DLD1 (cell line): Measurements from ENCODE around the gene CALU.

Experiments
- in situ Hi-C: cut with HindIII; loops from 2 replicates; pipeline ENCODE4 v1.10.0; 2017; ENCODE audit warnings: low sequenced_read_pairs

The CALU gene

DNA sequence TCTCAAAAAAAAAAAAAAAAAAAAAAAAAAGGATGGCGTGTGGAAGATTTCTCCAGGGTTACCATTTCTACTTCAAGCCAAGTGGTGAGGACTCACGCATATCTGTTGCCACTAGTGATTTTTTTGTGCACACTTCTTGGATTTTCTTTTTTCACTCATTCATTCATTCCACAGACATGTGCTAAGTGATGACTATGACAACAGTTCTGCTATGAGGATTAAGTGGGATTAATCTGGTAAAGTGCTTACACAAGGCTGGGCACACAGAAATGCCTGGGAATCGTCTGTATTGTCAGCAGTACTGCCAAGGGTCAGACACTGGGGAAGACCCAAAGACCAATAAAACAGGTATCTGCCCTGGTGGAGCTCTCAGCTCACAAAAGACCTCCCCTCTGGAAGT, 42.7 kb downstream of the CALU start:
- in situ Hi-C loops, result no loop called here

DNA sequence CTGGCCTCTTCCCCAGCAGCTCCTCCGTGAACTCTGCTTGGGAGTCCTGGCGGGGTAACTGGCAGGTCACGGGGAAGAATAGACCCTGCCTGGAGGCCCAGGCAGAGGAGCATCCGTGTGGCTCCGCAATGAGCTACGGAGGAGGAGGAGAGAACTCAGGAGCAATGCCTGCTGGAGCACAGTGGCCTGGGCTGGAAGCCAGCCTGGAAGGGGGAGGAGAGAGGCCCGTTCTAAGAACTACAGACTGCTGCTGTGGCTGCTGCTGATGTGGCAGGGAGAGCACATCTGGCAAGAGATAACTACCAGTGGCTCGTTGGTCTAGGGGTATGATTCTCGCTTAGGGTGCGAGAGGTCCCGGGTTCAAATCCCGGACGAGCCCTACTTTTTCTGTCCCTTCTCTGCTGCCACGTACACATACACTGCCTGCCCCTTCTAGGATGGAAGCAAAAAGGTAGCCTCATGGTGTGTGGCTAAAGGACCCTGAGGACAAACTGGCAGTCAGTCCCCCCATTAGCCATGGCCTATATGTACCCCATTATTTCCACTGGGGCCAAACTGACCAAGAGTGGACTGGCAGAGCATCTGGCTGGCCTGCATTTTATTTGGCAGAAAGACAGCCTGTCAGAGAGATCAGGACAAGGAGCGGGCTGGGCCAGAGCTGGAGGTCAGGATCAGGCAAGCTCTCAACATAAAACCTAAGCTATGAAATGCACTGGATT, 44.1 kb downstream of the CALU start:
- in situ Hi-C loops, result no loop called here

DNA sequence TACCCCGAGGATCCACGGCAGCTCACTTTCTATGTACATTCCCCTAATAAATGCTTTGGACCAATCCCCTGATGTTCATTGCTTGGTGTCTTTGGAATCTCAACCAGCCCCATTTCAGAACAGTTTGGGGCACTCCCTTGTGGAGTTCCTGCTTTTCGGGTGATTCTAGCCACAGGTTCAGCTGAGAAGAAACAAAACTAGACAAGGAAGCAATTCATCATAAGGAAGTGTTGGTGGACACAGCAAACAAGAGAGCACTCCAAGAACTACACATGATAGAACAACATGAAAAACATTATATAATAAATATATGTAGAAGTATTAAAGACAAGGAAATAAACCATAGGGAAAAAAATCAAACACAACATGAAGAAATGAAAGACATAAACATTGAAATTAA, 46.6 kb downstream of the CALU start:
- in situ Hi-C loops, result no loop called here

DNA sequence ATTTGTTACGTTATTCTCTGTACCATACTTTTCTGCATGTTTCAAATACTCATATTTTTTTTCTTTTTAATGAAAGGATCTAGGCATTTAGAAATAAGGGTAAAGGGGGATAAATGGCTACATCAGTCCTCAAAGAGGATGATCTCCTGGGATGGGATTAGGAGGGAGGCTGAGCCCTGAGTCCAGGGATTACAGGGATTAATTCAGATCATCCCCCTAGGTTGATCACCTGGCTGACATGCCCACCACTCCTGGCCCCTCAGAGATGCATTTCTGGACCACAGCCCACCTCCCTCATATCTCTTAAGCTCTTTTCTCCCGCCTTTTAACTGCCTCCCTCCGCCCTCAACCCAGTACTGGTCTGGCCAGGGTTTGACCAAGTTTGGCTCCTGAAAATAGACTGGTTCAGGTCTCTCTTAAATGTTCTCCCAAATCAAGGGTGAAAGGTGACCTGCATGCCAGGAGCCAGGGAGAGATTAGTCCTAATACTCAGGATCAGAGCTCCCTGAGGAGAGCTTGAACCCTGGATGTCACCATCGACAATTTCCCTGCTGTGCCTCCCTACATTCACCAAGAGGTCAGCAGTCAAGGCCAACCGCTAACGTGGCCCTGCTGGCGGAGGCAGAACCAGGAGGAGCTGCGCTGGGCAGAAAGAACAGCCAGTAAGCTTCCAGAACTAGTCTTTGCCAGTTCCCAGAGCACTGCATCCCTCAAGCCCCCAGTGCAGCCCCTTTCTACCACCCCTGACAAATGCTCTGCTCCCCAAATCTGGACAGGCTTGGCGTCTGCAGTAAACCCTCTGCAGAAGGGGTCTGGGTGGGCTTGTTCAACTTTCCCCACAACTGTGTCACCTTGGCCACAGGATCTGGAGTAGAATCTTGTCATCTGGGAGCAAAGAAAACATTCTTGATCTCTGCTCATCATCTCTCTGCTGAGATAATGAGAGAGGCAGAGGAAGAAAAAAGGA, 49.6 kb downstream of the CALU start:
- in situ Hi-C loops, result no loop called here

DNA sequence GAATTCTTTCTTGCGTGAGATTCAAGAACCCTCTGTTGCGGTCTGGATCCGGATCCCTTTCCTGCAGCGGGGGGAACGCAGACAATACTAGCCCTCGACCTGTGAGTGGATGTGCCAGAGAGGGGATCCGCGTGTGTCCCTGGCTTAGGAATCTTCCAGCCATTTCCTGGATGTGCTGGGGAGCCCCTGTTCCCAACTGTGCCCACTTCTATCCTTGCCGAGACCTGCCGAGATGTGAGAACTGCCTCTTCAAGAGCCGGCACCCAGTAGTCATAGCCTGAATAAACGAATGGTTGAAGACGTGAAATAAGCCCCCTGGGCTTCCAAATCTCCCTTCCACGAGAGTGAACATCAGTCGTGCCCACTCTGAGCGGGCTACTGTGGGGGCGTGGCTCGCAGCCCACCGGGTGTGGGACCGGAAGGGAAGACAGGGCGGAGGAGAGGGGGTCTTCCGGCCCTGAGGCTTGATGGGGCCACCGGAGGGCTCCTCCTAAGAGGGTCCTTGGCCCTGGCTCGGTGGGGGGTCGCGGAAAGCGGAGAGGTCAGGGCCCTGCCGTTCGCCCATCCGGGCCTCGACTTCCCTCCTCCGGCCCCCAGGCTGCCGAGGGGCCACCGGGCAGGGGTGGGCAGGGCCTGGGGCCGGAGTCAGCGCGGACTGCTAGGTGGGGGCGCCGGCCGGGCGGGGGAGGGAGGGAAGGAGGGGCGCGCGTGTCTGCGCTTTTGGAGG, 51.3 kb downstream of the CALU start:
- in situ Hi-C loops, result no loop called here

DNA sequence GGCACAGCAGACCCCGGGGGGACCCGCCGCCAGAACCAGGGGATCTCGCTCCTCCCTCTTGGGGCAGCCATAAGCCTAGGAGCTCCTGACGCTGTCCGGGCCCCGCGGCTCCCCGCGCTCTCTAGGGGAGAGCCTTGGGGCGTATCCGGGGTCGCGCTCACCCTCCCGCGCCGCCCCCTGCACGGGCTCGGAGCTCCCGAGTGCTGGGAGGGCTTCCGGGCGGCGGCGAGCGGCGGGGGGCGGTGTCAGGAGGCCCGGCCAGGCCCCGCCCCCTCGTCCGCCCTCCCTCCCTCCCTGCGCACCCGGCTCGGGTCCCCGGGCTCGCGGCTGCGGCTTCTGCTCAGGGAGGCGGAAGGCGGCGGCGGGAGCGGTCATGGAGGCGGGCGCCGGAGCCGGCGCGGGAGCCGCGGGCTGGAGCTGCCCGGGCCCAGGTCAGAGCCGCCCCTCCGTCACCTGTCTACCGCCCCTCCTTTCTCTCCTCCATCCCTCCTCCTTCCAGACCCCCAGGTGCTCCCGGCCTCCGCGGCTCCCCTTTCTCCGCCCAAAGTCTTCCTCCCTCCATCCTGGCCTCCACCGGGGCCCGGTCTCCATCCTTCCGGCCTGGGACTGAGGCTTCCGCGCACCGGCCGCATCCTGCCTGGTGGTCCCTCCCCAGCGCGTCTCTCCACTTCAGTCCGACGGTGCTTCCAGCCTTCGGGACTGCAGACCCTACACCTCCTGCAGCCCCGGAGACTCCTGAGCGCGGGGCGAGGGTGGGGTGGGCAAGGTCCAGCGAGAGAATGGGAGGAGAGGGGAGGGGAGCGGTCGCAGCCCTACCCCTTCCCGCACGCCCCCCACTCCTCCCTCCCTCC, 52.2 kb downstream of the CALU start, which contains the start of gene CCDC136:
Gene CCDC136, plus strand, starts transcription at position 848 of the 851 bp plus-strand sequence. CDS start 444 bp downstream, outside the sequence.
- in situ Hi-C loops, result no loop called here

DNA sequence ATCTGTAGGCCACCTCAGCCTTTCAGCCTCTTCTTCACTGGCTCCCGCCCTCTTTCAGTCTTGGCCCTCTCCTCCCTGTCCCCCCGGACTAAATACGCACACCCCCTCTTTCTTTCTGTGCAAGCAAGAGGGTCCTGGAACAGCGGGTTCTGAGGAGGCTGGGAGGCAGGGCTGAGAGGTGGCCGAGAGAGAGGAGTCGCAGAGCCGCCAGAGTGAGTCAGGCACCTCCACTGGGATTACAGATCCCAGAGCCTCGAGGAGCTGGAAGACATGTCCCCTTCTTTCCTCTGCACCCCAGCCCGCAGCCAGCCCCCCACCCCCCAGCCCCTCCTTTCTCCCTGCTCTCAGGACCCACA, 52.8 kb downstream of the CALU start:
- in situ Hi-C loops, result no loop called here

DNA sequence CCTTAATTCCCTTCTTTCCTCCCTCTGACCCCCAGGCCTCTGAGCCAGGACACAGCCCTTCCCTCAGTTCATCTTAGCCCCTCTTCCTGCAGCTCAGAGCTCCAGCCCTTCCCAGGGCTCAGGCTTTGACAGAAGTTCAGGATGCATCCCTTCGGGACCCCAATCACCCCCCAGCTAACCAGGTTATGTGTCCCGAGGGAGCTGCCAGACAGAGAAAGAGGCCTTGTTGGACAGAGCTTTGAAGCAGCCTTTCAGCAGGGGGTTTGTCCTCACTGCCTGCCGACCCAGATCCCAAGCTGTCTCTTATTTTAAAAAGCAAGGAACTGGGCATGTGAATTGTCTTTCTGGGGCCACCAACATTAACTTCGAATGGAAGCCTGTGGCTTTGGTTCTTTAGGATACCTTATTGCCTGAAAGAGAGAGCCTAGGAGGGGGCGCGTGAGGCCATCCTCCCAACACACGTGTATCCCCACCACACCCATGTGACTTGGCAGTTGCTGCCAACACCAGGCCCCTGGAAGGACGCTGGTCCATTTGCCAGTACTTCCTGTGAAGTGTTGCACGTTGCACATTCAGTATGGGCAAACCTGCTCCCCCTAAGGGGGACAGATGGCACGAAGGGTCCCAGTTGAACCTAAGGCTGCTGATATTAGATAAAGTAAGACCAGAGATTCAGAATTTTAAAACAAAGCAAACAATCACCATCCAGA, 53.5 kb downstream of the CALU start:
- in situ Hi-C loops, result no loop called here

DNA sequence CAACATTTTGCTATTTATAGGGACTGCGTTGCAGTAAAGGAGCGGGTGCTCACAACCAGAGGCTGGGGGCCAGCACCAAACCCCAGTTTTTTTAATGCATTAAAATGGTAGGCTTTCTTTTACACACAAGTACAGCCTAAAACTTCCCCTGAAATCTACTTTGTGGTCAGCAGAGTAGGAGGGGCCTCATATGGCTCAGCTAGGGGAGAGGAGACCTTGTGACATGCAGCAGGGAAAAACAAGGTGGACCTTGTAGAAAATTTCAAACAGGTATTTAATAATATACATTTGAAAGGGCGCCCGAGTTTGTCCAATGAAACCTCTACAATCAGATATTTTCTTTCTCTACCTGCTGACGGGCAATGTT, 54.0 kb downstream of the CALU start:
- in situ Hi-C loops, result no loop called here

DNA sequence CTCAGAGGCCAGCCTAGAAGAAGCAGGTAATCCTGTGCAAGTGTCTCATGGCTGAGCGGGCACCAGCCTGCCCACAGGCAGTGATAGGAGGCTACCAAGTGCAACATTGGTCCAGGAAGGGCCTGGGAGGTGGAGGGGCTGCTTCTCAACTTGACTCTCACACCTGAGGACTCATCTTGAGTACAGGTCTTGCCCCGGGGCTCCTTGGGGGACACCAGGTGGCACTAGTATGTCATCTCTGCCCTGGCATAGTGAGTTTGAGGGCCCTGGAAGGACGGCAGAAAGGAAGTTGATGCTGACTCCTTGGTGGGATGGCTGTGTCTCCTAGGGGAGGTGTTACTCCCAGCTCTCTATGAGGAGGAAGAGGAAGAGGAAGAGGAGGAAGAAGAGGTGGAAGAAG, 54.9 kb downstream of the CALU start:
- in situ Hi-C loops, result no loop called here

DNA sequence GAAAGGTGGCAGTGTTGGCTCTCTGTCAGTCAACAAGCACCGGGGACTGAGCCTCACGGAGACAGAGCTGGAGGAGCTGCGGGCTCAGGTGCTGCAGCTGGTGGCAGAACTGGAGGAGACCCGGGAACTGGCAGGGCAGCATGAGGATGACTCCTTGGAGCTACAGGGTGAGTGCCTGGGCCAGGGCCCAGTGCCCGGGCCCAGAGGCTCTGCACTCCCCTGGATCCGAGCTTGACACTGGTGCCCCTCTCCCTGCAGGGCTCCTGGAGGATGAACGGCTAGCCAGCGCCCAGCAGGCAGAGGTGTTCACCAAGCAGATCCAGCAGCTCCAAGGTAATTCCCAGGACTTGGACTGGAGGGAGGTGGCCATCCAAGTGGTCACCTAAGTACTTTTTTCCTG, 55.3 kb downstream of the CALU start:
- in situ Hi-C loops, result no loop called here

DNA sequence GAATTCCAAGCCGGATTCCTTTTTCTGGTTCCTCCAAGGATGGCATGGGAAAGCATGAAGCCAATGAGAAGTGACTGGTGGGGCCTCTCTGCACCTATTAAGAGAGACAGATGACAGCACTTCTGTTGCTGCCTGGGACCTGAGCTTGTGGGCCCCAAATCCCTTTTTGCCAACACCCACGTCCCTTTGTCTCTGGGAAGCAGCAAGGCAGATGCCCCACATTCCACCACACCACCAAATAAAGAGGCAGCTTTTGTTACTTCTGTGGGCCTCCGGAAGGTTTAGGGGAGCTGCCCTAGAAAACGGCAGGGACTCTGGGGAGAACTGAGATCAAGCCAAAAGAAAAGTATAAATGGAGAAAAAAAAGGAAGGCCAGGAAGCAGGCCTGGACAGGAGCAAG, 56.0 kb downstream of the CALU start:
- in situ Hi-C loops, result no loop called here

DNA sequence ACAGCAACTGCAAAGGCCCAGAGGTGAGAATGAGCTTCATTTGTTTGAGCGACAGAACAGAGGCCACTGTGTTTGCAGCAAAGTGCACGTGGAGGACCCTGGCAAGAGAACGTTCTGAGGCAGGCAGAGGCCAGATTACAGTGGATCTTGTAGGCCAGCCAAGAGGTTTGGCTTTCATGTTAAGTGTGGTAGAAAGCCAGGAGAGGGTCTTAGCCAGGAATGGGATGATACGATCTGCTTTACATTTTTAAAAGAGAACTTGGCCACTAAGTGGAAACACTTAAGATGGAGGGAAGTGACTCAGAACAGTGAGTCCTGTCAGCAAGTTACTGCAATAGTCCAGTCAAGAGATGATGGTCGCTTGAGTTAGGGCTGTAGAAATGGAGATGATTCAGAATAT, 57.2 kb downstream of the CALU start:
- in situ Hi-C loops, result no loop called here

DNA sequence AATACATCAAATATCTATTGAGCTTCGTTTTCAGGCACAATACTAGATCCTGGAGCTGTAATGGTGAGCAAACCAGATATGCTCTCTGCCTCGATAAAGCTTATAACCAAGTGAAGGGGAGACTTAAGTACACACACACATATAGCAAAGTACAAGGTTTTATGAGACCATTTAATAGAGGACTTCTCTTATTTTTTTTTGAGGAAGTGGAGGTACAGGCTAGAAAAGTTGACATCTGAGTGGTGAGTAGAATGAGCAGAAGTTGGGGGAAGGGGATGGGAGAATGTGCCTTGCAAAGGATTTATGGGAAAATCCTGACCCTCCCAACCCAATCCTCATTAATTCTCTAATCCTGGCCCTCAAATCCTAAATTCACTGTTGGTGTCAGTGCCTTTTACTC, 60.3 kb downstream of the CALU start:
- in situ Hi-C loops, result no loop called here

DNA sequence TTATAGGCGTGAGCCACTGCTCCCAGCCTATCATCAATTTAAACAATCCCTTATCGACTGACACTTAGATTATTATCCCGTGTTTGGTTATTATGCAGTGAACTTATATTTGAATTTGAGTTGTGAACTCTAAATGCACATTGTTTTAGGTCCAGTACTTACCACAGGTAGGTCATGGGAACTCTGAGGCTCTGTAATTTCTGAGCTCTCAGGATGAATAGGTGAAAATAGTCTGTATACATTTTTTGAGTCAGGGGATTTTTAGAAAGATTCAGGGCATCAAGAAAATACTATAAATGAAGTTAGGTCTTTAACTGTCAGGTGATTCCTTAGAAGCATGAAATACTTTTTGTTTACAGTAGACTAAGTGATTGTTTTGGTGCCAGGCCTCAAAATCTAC, 61.4 kb downstream of the CALU start:
- in situ Hi-C loops, result no loop called here

DNA sequence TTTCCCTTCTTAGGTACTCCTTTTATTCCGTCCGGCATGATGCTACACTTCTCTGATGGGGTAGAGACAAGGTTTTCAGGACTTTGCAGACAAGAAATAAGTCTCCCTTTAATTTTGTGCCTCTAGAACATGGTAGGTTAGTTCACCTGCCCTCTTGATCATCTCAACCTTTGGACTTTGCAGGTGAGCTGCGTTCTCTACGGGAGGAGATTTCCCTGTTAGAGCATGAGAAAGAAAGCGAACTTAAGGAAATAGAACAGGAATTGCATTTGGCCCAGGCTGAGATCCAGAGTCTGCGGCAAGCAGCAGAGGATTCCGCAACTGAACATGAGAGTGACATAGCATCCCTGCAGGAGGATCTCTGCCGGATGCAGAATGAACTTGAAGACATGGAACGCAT, 61.8 kb downstream of the CALU start:
- in situ Hi-C loops, result no loop called here

DNA sequence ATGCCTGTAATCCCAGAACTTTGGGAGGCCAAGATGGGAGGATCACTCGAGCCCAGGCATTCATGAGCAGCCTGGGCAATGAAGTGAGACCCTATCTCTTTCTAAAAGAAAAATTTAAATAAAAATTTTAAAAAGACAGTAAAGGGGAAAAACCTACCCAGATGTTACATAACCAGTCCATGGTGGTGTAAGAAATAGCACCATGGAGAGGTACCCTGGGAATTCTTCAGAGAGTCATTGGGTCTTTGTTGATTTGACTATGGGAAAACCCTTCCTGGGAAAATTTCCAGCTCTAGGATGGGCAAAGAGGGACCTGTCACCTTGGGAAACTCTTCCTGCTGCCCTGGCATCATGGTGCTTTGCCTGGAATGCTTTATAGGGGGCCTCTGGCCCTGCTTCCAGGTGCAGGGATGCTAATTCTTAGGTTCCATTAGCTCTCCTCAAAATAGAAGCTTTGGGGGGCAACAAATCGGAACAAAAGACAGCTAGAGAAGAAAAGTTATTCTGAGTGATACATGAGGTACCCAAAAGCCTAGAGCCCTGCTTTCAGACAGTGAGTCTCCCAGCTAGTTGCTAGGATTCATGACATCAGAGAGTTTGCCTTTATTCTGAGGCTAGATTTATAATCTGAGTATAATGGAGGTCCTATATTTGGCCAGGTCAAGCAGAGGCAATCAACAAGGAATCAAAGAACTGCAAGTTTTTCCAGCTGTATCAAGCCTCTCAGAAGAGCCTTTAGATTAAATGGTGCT, 62.7 kb downstream of the CALU start:
- in situ Hi-C loops, result no loop called here

DNA sequence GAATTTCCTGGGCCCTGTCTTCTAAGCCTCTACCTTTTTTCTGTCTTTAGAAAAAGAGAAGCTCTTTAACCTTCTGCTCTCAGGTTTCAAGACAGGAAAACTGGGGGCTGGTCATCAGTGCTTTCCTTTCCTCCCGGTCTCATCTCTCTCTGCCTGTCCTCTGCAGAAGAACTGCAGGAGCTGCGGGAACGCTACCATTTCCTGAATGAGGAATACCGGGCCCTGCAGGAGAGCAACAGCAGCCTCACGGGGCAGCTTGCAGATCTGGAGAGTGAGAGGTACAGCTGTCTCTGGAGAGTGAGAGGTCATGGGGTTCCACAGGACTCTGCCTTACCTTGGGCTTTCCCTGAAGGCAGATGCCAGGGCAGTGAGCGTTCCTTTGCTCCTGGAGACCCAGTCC, 65.3 kb downstream of the CALU start:
- in situ Hi-C loops, result no loop called here

DNA sequence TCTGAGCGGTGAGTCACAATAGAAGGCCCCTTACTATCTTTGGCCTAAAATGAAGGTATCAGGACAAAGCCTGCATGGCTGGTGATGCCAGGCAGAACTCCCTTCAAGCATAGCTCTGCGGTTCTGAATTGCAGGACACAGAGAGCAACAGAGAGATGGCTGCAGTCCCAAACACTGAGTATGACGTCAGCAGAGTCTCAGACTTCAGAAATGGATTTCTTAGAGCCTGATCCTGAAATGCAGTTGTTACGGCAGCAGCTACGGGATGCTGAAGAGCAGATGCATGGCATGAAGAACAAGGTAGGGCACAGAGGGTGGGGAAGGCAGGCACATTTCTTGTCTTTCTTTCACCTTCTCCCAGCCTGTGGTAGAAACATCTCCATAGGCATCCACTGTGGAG, 66.1 kb downstream of the CALU start:
- in situ Hi-C loops, result no loop called here
